NCI-H146 treated with DMSO at 0.1 percent for 48 hours (cell line): ENCODE data around the gene SMIM15.
A peak's percentile ranks its signal among the peaks of the same experiment; 100 is the strongest.

ENCODE experiments used
- DNase-seq: peaks from one replicate; lab custom pipeline; 2025; ENCODE audit not compliant: unreplicated experiment; lab: John Stamatoyannopoulos, UW

The SMIM15 gene

GRCh38 chr5:61160497-61160896, 1.8 kb downstream of the SMIM15 start:
- no peak for DNase-seq

GRCh38 chr5:61159836-61160235, 2.4 kb downstream of the SMIM15 start:
- DNase-seq: no peak

- no peak for DNase-seq
Observed at GRCh38 chr5:61159070-61159469, 3.2 kb downstream of the SMIM15 start.

- DNase-seq: no peak
Observed at GRCh38 chr5:61151893-61152292, 10.4 kb downstream of the SMIM15 start.

DNA sequence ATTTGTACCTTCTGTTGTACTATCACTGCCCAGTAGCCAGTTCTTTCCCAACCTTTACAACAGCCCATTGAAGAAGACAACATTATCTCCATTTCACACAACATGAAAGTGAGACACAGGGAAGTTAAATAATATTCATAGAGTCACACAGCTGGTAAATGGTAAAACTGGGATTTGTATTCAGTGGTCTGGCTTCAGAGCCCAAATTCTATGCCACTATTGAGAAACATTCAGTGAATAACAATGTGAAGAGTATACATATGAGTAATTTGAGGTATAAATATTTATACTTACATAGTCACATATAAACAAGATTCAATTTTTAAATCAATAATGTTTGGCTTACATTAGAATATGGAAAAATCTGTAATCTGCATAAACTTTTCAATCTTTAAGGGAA, 13.8 kb downstream of the SMIM15 start:
- DNase-seq: no peak

DNA sequence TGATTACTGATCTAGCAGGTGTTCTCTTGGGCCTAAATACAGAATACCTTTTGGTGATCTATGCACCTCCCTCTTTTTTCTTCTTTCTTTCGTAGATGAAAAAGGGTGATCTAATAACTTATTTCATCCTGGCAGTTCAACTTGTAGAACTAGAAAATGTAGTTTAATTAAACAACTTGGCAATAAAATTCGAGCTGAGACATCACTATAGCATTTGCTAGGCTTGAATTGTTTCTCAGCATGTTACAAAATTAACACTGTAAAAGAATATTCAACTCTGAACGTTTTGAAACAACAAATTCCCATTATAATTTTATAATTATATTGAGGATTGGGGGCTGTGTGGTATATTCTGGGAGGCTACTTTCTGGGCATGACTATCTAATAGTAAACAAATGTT, 19.5 kb downstream of the SMIM15 start:
- DNase-seq: no peak

DNA sequence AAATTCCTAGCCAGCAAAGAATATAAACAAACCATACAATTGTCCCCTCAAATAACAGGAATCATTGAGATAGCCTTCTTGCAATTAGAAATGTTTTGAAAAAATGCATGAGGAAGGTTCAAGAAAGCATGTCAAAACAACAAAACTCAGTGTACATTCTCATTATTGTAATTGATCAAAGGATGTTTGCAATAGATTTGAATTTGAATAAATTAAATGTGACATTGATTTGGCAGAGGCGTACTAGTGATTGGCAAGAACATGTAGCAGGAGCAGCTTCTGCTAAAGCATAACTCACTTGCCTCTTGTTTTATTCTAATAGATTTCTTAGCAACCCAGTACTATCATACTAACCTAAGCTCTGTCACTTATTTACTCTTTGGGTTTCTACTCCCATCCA, 19.9 kb downstream of the SMIM15 start:
- DNase-seq: no peak

DNA sequence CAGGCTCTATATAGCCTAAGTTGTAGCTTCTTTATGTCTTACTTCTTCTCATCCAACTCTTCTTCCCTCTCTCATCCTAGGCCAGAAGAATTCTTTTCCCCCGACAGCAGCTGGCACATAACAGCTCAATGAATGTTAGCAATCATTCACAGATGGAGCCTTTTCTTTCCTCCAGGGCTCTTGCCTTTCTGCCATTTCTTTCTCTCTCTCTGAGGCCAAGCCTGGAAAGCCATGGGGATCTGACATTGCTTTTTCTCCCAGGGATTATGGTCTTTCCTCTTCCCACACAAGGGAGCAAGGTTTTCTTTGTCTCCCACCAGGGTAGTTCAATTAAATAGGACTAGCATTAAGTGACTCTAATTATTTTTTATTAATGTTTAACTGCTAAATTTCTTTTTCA, 20.5 kb downstream of the SMIM15 start:
- no peak for DNase-seq

- no peak for DNase-seq
Observed at GRCh38 chr5:61139931-61140330, 22.3 kb downstream of the SMIM15 start.

DNA sequence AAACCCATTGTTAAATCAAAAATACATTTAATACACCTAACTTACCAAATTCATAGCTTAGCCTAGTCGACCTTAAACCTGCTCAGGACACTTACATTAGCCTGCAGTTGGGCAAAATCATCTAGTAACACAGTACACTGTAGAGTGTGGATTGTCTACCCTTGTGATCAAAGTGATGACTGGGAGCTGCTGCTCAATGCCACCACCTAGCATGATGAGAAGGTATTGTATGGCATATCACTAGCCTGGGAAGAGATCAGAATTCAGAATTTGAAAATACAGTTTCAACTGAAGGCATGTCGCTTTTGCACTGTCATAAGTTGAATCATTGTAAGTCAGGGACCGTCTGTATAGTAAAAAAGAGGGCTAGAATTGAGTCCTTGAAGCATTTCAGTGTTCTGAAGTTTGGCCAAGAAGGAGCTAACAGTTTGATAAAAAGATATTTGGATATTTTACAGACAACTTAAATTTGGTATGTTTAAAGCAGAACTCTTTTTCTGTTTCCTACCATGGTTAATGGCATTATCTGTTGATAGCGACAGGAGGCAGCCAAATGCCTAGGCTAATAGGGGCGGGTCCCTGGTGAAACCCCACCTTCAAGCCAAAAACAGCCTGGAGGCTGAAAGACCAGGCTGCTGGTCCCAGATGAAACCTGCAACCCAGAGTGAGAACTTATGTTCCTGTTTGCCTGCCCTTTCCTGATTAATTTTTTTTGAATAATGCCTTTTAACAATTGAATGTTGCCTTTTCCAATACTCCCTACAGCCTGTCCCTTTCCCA, 23.0 kb downstream of the SMIM15 start:
- DNase-seq: no peak

GRCh38 chr5:61137835-61138234, 24.4 kb downstream of the SMIM15 start:
- DNase-seq: no peak

DNA sequence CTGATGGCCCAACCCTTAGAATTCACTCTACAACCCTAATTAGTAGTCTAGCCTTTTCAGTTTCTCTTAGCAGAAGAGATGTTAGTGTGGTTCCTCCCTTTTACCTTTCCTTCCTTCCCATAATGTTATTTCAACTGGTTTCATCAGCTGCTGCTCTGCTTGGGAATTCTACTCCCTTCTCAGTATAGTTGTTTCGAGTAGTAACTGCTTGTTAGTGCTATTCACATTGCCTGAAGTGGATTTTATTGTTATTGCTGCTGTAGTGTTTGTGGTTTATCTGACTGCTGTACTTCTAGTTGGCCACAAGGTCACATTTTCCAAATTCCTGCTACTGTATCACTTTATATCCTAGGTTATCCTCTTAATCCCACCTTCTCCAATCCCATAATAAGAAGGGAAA, 29.7 kb downstream of the SMIM15 start:
- DNase-seq: no peak

- DNase-seq: no peak
Observed at GRCh38 chr5:61130289-61130688, 32.0 kb downstream of the SMIM15 start.

GRCh38 chr5:61123145-61123544, 39.1 kb downstream of the SMIM15 start:
- DNase-seq: peak; percentile 58

- no peak for DNase-seq
Observed at GRCh38 chr5:61120534-61120933, 41.7 kb downstream of the SMIM15 start.

DNA sequence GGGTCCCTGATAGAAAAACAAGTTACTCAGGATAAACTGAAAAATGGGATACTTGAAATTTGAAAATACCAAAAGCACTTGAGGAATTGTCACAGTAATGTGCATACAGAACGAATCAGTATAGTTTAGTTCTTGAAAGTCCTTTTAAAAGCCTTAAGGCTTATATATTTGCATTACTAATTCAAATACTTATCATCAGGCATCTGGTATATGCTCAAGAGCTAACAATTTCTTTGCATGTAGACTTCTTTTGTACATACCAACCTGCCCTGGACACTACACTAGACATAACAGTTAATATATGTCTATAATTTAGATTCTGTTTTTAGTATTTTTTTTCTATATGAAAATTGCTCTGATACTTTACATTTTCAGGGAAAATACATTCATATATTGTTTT, 43.2 kb downstream of the SMIM15 start:
- DNase-seq: no peak

GRCh38 chr5:61115968-61116367, 46.3 kb downstream of the SMIM15 start:
- no peak for DNase-seq

- no peak for DNase-seq
Observed at GRCh38 chr5:61114441-61114840, 47.8 kb downstream of the SMIM15 start.
